ENCODE measurements around the gene HMGCS2. TPM values are rescaled to one million over a fixed set of nuclear protein-coding genes. Genes with fewer than 3 reads are reported as not detected.

Gene HMGCS2
- total RNA-seq, 2 experiments from 2014 or later = not detected

DNA sequence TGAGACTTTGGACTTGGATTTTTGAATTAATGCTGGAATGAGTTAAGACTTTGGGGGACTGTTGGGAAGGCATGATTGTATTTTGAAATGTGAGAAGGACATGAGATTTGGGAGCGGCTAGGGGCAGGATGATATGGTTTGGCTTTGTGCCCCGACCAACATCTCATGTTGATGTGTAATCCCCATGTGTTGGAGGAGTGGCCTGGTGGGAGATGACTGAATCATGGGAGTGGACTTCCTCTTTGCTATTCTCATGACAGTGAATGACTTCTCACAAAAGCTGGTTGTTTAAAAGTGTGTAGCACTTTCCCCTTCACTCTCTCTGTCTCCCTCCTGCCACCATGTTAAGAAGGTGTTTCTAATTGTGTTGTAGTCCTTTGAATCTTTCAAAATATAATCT lies 66.3 kb downstream of the HMGCS2 start:
- Mint-ChIP-seq H3K4me1 (ENCODE audit: low read depth) (no peaks in the 10 kb centered on the region), H3K4me3 (no peak overlapping the region), H3K27me3 (ENCODE audit: low read depth) (peaks cover 10% of the 10 kb centered on the region), H3K9me3 (peaks cover 17% of the 10 kb centered on the region), H3K27ac (no peak overlapping the region), H3K36me3 (ENCODE audit: low read depth) (peaks cover 3% of the 10 kb centered on the region)
- no peak for DNase-seq
- CTCF ChIA-PET = no interaction called here
- intact Hi-C loops (cut with micrococcal nuclease) = no loop called here

DNA sequence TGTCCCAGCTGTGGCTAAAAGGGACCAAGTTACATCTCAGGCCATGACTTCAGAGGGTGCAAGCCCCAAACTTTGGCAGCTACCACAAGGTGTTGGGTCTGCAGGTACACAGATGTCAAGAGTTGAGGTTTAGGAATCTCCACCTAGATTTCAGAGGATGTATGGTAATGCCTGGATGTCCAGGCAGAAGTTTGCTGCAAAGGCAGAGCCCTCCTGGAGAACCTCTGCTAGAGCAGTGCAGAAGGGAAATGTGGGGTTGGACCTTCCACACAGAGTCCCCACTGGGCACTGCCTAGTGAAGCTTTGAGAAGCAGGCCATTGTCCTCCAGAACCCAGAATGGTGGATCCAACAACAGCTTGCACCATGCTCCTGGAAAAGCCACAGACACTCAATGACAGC lies 67.0 kb downstream of the HMGCS2 start:
- H3K27ac Mint-ChIP-seq = no peak overlapping the region
- DNase-seq = no peak
- peaks cover 17% of the 10 kb centered on the region for H3K9me3 Mint-ChIP-seq
- CTCF ChIA-PET = interaction anchor here (0.6 kb wide), 1 partner anchor 81 kb away, joined by 4 read pairs; no protein-coding TSS in a partner anchor
- no peaks in the 10 kb centered on the region for H3K4me1 Mint-ChIP-seq (ENCODE audit: low read depth)
- intact Hi-C loops (cut with micrococcal nuclease) = no loop called here
- no peak overlapping the region for H3K4me3 Mint-ChIP-seq
- H3K36me3 Mint-ChIP-seq (ENCODE audit: low read depth) = peaks cover 3% of the 10 kb centered on the region
- peaks cover 10% of the 10 kb centered on the region for H3K27me3 Mint-ChIP-seq (ENCODE audit: low read depth)

DNA sequence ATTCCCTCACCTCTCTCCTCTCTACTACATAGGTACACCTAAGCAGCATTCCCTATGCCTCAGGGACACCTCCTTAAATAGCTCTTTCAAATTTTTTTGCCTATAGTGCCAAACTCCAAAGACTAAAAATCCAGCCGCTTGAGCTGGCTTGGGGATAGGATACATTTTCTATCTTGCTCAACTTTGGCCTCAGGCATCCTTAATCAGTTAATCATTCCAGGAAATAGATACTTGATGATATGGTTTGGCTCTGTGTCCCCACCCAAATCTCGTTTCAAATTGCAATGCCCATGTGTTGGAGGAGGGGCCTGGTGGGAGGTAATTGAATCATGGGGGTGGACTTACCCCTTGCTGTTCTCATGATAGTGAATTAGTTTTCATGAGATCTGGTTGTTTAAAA lies 68.4 kb downstream of the HMGCS2 start:
- no peak overlapping the region for H3K27ac Mint-ChIP-seq
- no peak overlapping the region for H3K4me3 Mint-ChIP-seq
- H3K36me3 Mint-ChIP-seq (ENCODE audit: low read depth) = peaks cover 3% of the 10 kb centered on the region
- intact Hi-C loops (cut with micrococcal nuclease) = no loop called here
- CTCF ChIA-PET = no interaction called here
- no peaks in the 10 kb centered on the region for H3K4me1 Mint-ChIP-seq (ENCODE audit: low read depth)
- H3K27me3 Mint-ChIP-seq (ENCODE audit: low read depth) = peaks cover 9% of the 10 kb centered on the region
- no peak for DNase-seq
- H3K9me3 Mint-ChIP-seq = peaks cover 17% of the 10 kb centered on the region

Other genes starting within 250 kb of the HMGCS2 start
- under 1 TPM; 0.41 to 0.59 TPM for gene ZNF697, start 120.6 kb downstream of the HMGCS2 start, total RNA-seq
- gene PHGDH, start 57.0 kb downstream of the HMGCS2 start, total RNA-seq = 100 to 1,000 TPM; 422 to 439 TPM
- 1 to 10 TPM in 1 of 2 experiments, under 1 TPM in 1; 0.64 to 1.0 TPM for gene REG4, start 42.6 kb upstream of the HMGCS2 start, total RNA-seq
- gene ADAM30, start 127.6 kb upstream of the HMGCS2 start, total RNA-seq = not detected